GM12873 (cell line): ENCODE results near the gene PDLIM7.

Experiments used
- TF ChIP-seq, protein P1 (sequence below): IDR thresholded peaks from 2 replicates; pipeline ENCODE4 v1.5.1; 2012; ENCODE audit warnings: low read depth, mild to moderate bottlenecking, moderate library complexity, low read length, control low read depth; ENCODE audit not compliant: insufficient read depth; ENCODE audit errors: missing control alignments

The PDLIM7 gene

GRCh38 chr5:177478711-177479646 lies 18.4 kb downstream of the PDLIM7 start:
- TF ChIP-seq, protein P1, sequence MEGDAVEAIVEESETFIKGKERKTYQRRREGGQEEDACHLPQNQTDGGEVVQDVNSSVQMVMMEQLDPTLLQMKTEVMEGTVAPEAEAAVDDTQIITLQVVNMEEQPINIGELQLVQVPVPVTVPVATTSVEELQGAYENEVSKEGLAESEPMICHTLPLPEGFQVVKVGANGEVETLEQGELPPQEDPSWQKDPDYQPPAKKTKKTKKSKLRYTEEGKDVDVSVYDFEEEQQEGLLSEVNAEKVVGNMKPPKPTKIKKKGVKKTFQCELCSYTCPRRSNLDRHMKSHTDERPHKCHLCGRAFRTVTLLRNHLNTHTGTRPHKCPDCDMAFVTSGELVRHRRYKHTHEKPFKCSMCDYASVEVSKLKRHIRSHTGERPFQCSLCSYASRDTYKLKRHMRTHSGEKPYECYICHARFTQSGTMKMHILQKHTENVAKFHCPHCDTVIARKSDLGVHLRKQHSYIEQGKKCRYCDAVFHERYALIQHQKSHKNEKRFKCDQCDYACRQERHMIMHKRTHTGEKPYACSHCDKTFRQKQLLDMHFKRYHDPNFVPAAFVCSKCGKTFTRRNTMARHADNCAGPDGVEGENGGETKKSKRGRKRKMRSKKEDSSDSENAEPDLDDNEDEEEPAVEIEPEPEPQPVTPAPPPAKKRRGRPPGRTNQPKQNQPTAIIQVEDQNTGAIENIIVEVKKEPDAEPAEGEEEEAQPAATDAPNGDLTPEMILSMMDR: no peak

GRCh38 chr5:177477701-177478477 lies 19.5 kb downstream of the PDLIM7 start:
- TF ChIP-seq, protein P1: no peak

- TF ChIP-seq, protein P1: no peak
These were observed 20.7 kb downstream of the PDLIM7 start for GRCh38 chr5:177476531-177477233.

GRCh38 chr5:177475563-177476427 lies 21.6 kb downstream of the PDLIM7 start:
- TF ChIP-seq, protein P1: no peak

- TF ChIP-seq, protein P1: no peak
These were observed 22.4 kb downstream of the PDLIM7 start for GRCh38 chr5:177474846-177475562.

- TF ChIP-seq, protein P1: no peak
These were observed 23.4 kb downstream of the PDLIM7 start for GRCh38 chr5:177474002-177474476.
